GM23338 (cell line): Measurements from ENCODE around the gene ZNF714. TPM values are rescaled to one million over a fixed set of nuclear protein-coding genes. Genes with fewer than 3 reads are reported as not detected.

ENCODE experiments used
- ATAC-seq: fragments of 200-7000 bp; cut with Tn5 transposase; 3 replicates; pipeline ENCODE4 v1.9.1; 2020
- DNase-seq: peaks from one replicate; pipeline ENCODE4 v3.0.0-alpha.2; 2015; ENCODE audit warnings: low spot score
- H2AFZ ChIP-seq: fragments of 200-600 bp; sonication (generic); 2 replicates; pipeline ENCODE4 v1.8.0; 2016; ENCODE audit warnings: antibody characterized with exemption, mild to moderate bottlenecking, moderate library complexity
- H3F3A ChIP-seq: fragments of 200-600 bp; sonication (generic); replicated peaks from 2 replicates; pipeline ENCODE4 v1.8.0; 2017; ENCODE audit warnings: antibody characterized with exemption, mixed run types, low read depth
- H3K27ac ChIP-seq: fragments of 200-600 bp; sonication (generic); 2 replicates; pipeline ENCODE4 v1.6.1; 2016; ENCODE audit warnings: low read depth
- H3K27me3 ChIP-seq: fragments of 200-600 bp; sonication (generic); 2 replicates; pipeline ENCODE4 v1.8.0; 2016; ENCODE audit warnings: mild to moderate bottlenecking, mixed run types, moderate library complexity; ENCODE audit not compliant: insufficient read depth
- H3K36me3 ChIP-seq: fragments of 200-600 bp; sonication (generic); 2 replicates; pipeline ENCODE4 v1.8.0; 2016; ENCODE audit warnings: mild to moderate bottlenecking; ENCODE audit not compliant: insufficient read depth
- H3K4me1 ChIP-seq: fragments of 200-600 bp; sonication (generic); 2 replicates; pipeline ENCODE4 v1.8.0; 2016; ENCODE audit warnings: mild to moderate bottlenecking, moderate library complexity; ENCODE audit not compliant: insufficient read depth
- H3K4me2 ChIP-seq: fragments of 200-600 bp; sonication (generic); 2 replicates; pipeline ENCODE4 v1.7.1; 2017; ENCODE audit warnings: mixed run types
- H3K4me3 ChIP-seq: fragments of 200-600 bp; sonication (generic); 2 replicates; pipeline ENCODE4 v1.6.1; 2016; ENCODE audit warnings: mixed run types
- H3K79me2 ChIP-seq: fragments of 200-600 bp; sonication (generic); replicated peaks from 2 replicates; pipeline ENCODE4 v1.8.0; 2017; ENCODE audit warnings: mild to moderate bottlenecking; ENCODE audit not compliant: insufficient read depth
- H3K9me2 ChIP-seq: fragments of 200-600 bp; sonication (generic); 2 replicates; pipeline ENCODE4 v1.8.0; 2017; ENCODE audit not compliant: insufficient read depth
- H4K20me1 ChIP-seq: fragments of 200-600 bp; sonication (generic); replicated peaks from 2 replicates; pipeline ENCODE4 v1.8.0; 2017; ENCODE audit warnings: mild to moderate bottlenecking; ENCODE audit not compliant: insufficient read depth
- H3K27ac Mint-ChIP-seq: 2 replicates; pipeline ENCODE4 v1.8.0; 2020; ENCODE audit warnings: inconsistent platforms, mild to moderate bottlenecking, moderate library complexity, mixed read lengths
- H3K27me3 Mint-ChIP-seq: 3 replicates; pipeline ENCODE4 v1.8.0; 2022; ENCODE audit warnings: low read depth, mild to moderate bottlenecking, moderate library complexity, mixed read lengths, inconsistent platforms; ENCODE audit not compliant: insufficient read depth, poor library complexity
- H3K36me3 Mint-ChIP-seq: 3 replicates; pipeline ENCODE4 v1.8.0; 2021; ENCODE audit warnings: low read depth, mild to moderate bottlenecking, inconsistent platforms, moderate library complexity, mixed read lengths
- H3K4me1 Mint-ChIP-seq: 3 replicates; pipeline ENCODE4 v1.8.0; 2020; ENCODE audit warnings: mild to moderate bottlenecking, inconsistent platforms, mixed read lengths
- H3K4me3 Mint-ChIP-seq: 3 replicates; pipeline ENCODE4 v1.8.0; 2021; ENCODE audit warnings: moderate library complexity, mild to moderate bottlenecking, inconsistent platforms, mixed read lengths
- H3K9me3 Mint-ChIP-seq: 3 replicates; pipeline ENCODE4 v1.8.0; 2020; ENCODE audit warnings: moderate library complexity, mild to moderate bottlenecking, inconsistent platforms, mixed read lengths
- CREB1 ChIP-seq: fragments of 250-450 bp; sonication (Bioruptor Pico); IDR thresholded peaks from 2 replicates; pipeline ENCODE4 v1.5.0; 2020; ENCODE audit warnings: low read depth, mild to moderate bottlenecking, moderate library complexity
- CTCF ChIP-seq, 2 experiments: fragments of 200-600 bp in 1 of 2; sonication (generic) in 1 of 2; conservative IDR thresholded peaks; 2 replicates each; pipeline versions ENCODE4 v1.5.1 to v1.6.1; 2016 to 2017; ENCODE audit warnings: antibody characterized with exemption in 2 of 2, low read depth in 2 of 2, mild to moderate bottlenecking in 2 of 2, moderate library complexity in 1 of 2
- ETS1 ChIP-seq: IDR thresholded peaks from 2 replicates; pipeline ENCODE4 v1.6.1; 2016; ENCODE audit warnings: antibody characterized with exemption
- EZH2 ChIP-seq: fragments of 200-600 bp; sonication (generic); IDR thresholded peaks from one replicate; pipeline ENCODE4 v1.8.0; 2017; ENCODE audit warnings: antibody characterized with exemption, mild to moderate bottlenecking, low read depth; ENCODE audit not compliant: unreplicated experiment
- EZH2phosphoT487 ChIP-seq: fragments of 200-600 bp; sonication (generic); IDR thresholded peaks from one replicate; pipeline ENCODE4 v1.8.1; 2018; ENCODE audit warnings: antibody characterized with exemption; ENCODE audit not compliant: unreplicated experiment
- JUNB ChIP-seq: IDR thresholded peaks from one replicate; pipeline ENCODE4 v1.6.1; 2016; ENCODE audit warnings: antibody characterized with exemption; ENCODE audit not compliant: unreplicated experiment
- NANOG ChIP-seq: IDR thresholded peaks from 2 replicates; pipeline ENCODE4 v1.6.1; 2016; ENCODE audit warnings: antibody characterized with exemption, borderline replicate concordance
- POLR2AphosphoS5 ChIP-seq: IDR thresholded peaks from 2 replicates; pipeline ENCODE4 v1.6.1; 2016; ENCODE audit warnings: antibody characterized with exemption, low read depth
- REST ChIP-seq: IDR thresholded peaks from one replicate; pipeline ENCODE4 v1.6.1; 2018; ENCODE audit warnings: antibody characterized with exemption; ENCODE audit not compliant: unreplicated experiment
- STAT1 ChIP-seq: IDR thresholded peaks from one replicate; pipeline ENCODE4 v1.6.1; 2016; ENCODE audit warnings: antibody characterized with exemption; ENCODE audit not compliant: unreplicated experiment
- ZNF114 ChIP-seq: fragments of 250-450 bp; sonication (Bioruptor Pico); IDR thresholded peaks from 2 replicates; pipeline ENCODE4 v1.5.0; 2020; ENCODE audit warnings: mild to moderate bottlenecking, moderate library complexity
- ZNF331 ChIP-seq: fragments of 250-450 bp; sonication (Bioruptor Pico); IDR thresholded peaks from 2 replicates; pipeline ENCODE4 v1.5.0; 2020; ENCODE audit warnings: low read depth, mild to moderate bottlenecking, moderate library complexity
- ZNF462 ChIP-seq: fragments of 250-450 bp; sonication (Bioruptor Pico); IDR thresholded peaks from 2 replicates; pipeline ENCODE4 v1.5.0; 2020; ENCODE audit warnings: mild to moderate bottlenecking, moderate library complexity
- polyA plus RNA-seq: library from polyadenylated mRNA; unstranded; fragments of >200 nt; fragmentation: Nextera tagmentation; extraction: Ambion mirVana; gene quantifications from 2 replicates; pipeline ENCODE4 v1.2.1, GENCODE V29; 2016
- total RNA-seq: library from RNA; depleted of rRNA; stranded (reverse); fragments of >200 nt; shearing (Covaris generic); gene quantifications from 2 replicates; pipeline ENCODE4 v1.2.3, GENCODE V29; 2014

Gene ZNF714
- total and polyA plus RNA-seq, 2 experiments from 2014 or later: 43.5 to 83.2 TPM

- Histone ChIP-seq H3K79me2 (peaks cover 21% of the 10 kb centered on the region), H3F3A (no peaks in the 10 kb centered on the region), H3K4me3 (no peak overlapping the region), H3K9me2 (no peaks in the 10 kb centered on the region), H4K20me1 (no peaks in the 10 kb centered on the region; the same call in 1 of the 2 replicates), H3K4me1 (no peaks in the 10 kb centered on the region), H3K27me3 (no peaks in the 10 kb centered on the region), H3K4me2 (no peak overlapping the region), H3K36me3 (no peaks in the 10 kb centered on the region; the same call in 1 of the 2 replicates), H2AFZ (no peak overlapping the region), H3K27ac (no peak overlapping the region)
- DNase-seq: no peak
- Mint-ChIP-seq H3K4me1 (no peaks in the 10 kb centered on the region), H3K27ac (no peak overlapping the region), H3K4me3 (no peak overlapping the region), H3K36me3 (peaks cover 41% of the 10 kb centered on the region), H3K9me3 (no peaks in the 10 kb centered on the region; the same call in 2 of the 3 replicates), H3K27me3 (peaks cover 2% of the 10 kb centered on the region)
- TF ChIP-seq EZH2 (no peak), CREB1 (CRISPR knock-in tag) (no peak), REST (no peak), ZNF114 (CRISPR knock-in tag) (no peak), ZNF462 (CRISPR knock-in tag) (no peak), POLR2AphosphoS5 (no peak), EZH2phosphoT487 (no peak), ZNF331 (CRISPR knock-in tag) (no peak), NANOG (no peak), STAT1 (no peak), JUNB (no peak), CTCF (conservative IDR thresholded peaks at IDR 0.05; ENCODE audit: low read depth in 2 of 2) (no peak), ETS1 (no peak)
- no peak for ATAC-seq
These were observed 27.1 kb downstream of the ZNF714 start for GRCh38 chr19:21109116-21109515.
